Coronary artery (tissue), 2 donors: ENCODE results near the gene CDH4.

ENCODE experiments used
- DNase-seq: peaks from one replicate; pipeline ENCODE4 v3.0.0-alpha.2; 2017; ENCODE audit warnings: low spot score
- H3K27ac ChIP-seq, 2 donors: fragments of 200-600 bp; sonication (generic); one replicate each; pipeline ENCODE4 v1.5.1; 2016 to 2019
- H3K4me3 ChIP-seq: fragments of 200-600 bp; sonication (generic); 2 replicates; pipeline ENCODE4 v1.5.1; 2016; ENCODE audit warnings: mild to moderate bottlenecking, moderate library complexity
- TF ChIP-seq, protein P1 (sequence below): fragments of 200-600 bp; sonication (generic); IDR thresholded peaks from one replicate; pipeline ENCODE4 v1.5.1; 2019; ENCODE audit warnings: antibody characterized with exemption

Gene CDH4

DNA sequence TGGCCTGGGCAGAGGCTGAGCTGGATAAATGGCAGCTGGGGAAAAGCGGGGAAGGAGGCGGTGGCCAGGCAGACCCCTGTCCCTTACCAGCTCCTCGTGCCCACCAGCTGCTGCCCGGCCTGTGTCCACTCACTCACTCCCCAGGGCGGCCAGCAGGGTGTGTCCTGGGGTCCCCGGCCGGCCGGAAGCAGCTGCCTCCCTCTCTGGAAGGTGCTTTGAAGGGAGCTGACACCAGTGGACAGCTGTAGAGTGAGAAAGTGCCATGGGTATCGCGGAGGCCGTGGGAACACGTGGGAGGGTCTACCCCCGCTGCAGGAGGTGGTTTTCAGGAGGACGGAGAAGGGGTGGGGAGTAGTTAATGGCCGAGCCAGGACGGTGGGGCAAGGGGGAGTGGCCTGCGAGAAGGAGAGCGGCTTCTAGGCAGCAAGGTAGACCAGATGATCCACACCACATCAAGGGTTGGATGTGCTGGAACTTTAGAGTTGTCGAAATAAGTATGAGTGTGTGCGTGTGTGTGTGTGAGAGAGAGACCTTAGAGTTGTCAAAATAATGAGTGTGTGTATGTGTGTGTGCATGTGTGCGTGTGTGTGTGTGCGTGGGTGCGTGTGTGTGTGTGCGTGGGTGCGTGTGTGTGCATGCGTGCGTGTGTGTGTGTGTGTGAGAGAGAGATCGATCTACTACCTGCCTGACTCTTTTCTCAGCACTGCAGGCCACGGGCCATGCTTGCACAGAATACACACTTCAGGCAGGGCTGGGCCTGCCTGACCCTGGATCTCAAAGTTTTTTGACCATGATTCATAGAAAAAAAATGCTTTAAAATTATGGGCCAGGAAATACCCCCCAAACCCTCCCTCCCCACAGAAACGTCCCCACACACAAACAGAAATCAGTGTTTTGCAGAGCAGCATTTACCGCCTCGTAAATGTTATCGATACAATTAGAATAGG, 43.9 kb downstream of the CDH4 start:
- Histone ChIP-seq H3K4me3 (no peak overlapping the region), H3K27ac (no peak overlapping the region)
- TF ChIP-seq, protein P1, sequence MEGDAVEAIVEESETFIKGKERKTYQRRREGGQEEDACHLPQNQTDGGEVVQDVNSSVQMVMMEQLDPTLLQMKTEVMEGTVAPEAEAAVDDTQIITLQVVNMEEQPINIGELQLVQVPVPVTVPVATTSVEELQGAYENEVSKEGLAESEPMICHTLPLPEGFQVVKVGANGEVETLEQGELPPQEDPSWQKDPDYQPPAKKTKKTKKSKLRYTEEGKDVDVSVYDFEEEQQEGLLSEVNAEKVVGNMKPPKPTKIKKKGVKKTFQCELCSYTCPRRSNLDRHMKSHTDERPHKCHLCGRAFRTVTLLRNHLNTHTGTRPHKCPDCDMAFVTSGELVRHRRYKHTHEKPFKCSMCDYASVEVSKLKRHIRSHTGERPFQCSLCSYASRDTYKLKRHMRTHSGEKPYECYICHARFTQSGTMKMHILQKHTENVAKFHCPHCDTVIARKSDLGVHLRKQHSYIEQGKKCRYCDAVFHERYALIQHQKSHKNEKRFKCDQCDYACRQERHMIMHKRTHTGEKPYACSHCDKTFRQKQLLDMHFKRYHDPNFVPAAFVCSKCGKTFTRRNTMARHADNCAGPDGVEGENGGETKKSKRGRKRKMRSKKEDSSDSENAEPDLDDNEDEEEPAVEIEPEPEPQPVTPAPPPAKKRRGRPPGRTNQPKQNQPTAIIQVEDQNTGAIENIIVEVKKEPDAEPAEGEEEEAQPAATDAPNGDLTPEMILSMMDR: no peak
- no peak for DNase-seq

DNA sequence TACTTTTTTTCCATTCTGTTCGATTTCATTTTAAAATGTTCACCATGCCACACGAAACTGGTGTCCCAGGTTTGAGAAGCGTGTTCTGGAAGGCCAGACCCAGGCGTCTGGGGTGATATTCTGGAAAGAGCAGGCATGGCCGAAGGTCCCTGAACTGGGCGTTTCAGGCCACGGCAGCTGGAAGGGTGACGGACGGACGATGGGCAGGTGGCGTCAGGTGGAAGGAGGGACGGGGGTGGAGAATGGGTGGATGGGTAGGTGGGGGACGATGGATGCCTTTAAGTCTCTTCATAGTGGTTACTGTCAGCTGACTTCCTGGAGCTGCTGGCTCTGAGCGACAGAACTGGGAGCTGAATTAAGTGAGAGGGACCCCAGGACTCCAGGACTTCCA, 44.6 kb downstream of the CDH4 start:
- TF ChIP-seq, protein P1: no peak
- Histone ChIP-seq H3K27ac (no peak overlapping the region), H3K4me3 (no peak overlapping the region)
- no peak for DNase-seq

DNA sequence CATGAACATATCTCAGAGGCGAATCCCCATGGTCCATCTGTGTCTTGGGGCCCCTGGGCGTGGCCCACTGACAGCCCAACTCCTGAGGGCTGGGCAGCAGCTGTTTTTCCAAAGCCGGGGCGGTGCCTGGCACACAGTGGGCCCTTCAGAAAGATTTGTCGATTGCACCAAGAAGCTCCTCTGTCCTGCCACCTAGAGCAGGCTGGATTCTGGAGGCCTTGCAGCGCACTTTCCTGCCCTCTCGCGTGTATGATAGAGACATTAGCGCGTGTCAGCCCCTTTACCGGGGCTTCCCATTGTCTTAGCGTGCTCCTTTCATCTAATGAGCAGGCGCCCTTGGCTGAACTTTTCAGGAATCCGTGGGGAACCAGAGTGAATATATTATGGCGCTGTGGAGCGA, 45.4 kb downstream of the CDH4 start:
- Histone ChIP-seq H3K27ac (no peak overlapping the region), H3K4me3 (no peak overlapping the region)
- DNase-seq: no peak
- TF ChIP-seq, protein P1: no peak

DNA sequence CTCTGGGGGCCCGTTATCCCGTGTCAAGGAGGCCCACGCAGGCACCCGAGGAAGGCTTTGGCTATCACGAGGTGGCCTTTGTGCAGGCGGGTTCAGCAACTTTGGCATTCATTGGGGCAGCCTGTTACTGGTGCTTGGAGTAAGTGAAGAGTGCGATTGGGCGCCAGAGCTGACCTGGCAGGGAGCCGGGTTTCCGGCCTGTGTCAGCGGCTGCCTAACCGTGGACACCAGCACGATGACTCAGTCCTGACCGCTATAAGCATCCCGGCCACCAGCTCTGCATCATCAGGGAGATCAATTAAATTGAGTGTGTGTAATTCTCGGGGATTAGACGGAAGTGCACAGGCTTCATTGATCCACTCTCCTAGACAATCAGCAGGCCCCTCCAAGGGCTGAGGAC, 45.9 kb downstream of the CDH4 start:
- DNase-seq: no peak
- Histone ChIP-seq H3K4me3 (no peak overlapping the region), H3K27ac (no peak overlapping the region)
- TF ChIP-seq, protein P1: no peak

DNA sequence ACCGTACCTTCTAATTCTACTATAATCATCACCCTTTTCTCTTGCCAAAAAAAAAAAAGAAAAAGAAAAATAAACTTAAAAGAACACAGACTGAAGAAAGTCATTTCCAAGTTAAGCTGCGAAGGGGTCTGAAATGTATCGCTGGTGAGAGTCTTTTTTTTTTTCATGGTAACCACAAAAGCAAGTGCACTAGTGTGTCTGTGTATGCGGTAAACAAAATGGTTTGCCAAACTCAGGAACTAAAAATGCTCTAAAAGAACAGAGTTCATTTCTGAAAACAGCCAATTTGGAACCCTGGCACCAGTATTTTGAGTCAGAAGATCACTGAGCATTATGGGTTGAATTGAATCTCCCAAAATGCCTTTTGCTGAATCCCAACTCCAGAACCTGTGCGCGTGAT, 46.6 kb downstream of the CDH4 start:
- TF ChIP-seq, protein P1: no peak
- no peak for DNase-seq
- no peak overlapping the region for H3K27ac ChIP-seq
- H3K4me3 ChIP-seq: no peak overlapping the region

DNA sequence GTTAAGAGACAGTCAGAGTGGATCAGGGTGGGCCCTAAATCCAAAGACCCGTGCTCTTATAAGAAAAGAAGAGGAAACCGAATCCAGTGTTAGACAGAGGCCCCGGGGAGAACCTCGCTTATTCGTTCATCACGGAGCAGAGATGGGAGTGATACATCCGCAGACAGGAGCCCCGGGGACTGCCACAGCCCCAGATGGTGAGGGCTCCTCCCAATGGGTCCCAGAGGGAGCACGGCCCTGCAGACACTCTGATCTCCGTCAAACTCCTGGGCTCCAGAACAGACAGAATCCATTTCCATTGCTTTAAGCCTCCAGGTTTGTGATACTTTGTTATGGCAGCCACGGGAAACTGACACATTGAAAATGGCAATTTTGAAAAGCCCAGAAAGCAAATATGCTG, 47.0 kb downstream of the CDH4 start:
- H3K27ac ChIP-seq: no peak overlapping the region
- TF ChIP-seq, protein P1: no peak
- H3K4me3 ChIP-seq: no peak overlapping the region
- no peak for DNase-seq

DNA sequence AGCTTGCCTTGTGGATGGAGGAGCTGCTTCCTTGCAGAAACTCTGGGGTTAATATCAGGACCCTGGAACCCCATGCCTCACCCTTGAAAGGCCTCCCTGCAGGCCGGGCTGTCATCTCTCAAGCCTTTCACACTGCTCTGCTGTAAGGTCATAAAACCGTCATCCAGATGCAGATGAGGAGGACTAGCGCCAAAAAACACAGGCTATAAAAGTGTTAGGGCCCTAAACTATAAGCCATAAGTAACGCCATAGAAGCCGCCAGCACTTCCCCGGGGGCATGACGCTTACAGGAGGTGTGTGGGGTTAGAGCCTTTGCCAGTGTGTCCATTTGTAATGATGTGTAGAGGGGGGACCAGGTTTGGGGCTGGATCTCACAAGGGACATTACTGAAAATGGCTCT, 47.6 kb downstream of the CDH4 start:
- Histone ChIP-seq H3K27ac (no peak overlapping the region), H3K4me3 (no peak overlapping the region)
- TF ChIP-seq, protein P1: no peak
- DNase-seq: no peak
